HK-2 (cell line): ENCODE results near the gene C16orf54.
"Not testable (repeated sequence)": the region's sequence is repeated elsewhere in the genome, so short reads cannot be mapped to it uniquely, and the experiment has no call there.

ENCODE experiments used
- DNase-seq: peaks from one replicate; pipeline ENCODE4 v3.0.0-alpha.2; 2018; ENCODE audit not compliant: unreplicated experiment

The C16orf54 gene

DNA sequence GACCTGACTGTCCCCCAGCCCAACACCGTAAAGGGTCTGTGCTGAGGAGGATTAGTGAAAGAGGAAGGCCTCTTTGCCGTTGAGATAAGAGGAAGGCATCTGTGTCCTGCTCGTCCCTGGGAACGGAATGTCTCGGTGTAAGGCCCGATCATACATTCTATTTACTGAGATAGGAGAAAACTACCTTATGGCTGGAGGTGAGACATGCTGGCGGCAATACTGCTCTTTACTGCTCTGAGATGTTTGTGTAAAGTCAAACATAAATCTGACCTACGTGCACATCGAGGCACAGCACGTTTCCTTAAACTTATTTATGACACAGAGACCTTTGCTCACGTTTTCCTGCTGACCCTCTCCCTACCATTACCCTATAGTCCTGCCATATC is 5.2 kb downstream of the C16orf54 start:
- DNase-seq: not testable (repeated sequence)

DNA sequence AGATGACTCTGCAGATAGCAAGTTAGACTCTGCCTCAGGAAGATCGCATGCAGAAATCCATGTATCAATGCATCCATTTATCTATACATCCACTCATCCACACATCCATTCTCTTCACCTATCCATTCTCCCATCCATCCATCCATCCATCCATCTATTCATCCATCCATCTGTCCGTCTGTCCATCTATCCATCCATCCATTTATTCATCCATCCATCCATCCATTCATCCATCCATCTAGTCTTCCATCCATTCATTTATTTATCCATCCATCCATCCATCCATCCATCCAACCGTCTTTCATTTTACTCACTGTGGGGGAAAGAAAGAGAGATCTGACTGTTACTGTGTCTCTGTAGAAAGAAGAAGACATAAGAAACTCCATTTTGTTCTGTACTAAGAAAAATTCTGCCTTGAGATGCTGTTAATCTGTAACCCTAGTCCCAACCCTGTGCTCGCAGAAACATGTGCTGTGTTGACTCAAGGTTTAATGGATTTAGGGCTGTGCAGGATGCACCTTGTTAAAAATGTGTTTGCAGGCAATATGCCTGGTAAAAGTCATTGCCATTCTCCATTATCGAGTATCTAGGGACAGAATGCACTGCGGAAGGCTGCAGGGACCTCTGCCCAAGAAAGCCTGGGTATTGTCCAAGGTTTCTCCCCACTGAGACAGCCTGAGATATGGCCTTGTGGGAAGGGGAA is 5.7 kb downstream of the C16orf54 start:
- DNase-seq: not testable (repeated sequence)

DNA sequence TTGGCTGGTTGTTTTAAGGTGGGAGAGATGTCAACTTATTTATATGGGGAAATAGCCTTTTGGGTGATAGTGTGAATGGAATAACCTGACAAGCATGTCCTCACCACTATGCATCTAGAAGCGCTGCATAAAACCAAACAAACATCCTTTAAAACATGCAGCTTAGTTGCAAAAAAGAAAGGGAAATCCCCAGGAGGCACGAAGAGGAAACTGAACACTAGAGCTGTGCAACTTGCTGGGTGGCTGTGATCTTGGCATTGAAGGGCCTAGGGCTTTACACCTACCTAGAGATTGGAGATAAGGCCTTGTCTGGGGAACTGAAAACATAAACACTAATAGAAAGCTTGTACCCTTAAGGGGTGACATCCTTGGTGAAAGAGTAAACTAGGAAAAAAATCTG is 7.3 kb downstream of the C16orf54 start:
- DNase-seq: no peak

DNA sequence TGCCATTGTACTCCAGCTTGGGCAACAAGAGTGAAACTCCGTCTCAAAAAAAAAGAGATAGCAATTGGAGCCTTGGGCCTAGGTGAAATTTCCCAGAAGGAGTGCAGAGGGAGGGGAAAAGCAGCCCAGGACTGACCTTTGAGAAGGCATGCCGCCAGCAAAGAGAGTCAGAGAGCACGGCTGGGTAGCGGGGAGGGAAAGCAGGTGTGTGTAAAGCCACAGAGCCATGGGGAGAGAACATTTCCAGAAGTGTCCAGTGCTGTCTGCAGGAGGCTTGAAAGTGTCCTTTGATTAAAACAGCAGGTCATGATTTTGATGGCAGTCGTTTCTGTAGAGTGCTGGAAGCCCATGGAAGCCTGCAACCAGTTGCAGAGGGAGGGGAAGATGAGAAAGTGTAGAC is 8.1 kb downstream of the C16orf54 start:
- no peak for DNase-seq

DNA sequence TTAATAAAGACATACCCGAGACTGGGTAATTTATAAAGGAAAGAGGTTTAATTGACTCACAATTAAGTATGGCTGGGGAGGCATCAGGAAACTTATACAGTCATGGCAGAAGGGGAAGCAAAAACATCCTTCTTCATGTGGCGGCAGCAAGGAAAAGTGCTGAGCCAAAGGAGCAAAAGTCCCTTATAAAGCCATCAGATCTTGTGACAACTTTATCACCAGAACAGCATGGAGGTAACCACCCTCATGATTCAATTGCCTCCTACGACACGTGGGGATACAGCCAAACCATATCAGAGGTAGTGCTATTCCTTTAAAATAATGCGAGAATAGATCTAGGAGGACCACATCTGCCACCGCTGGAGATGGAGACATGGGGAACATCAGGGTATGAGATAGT is 9.0 kb downstream of the C16orf54 start:
- no peak for DNase-seq

DNA sequence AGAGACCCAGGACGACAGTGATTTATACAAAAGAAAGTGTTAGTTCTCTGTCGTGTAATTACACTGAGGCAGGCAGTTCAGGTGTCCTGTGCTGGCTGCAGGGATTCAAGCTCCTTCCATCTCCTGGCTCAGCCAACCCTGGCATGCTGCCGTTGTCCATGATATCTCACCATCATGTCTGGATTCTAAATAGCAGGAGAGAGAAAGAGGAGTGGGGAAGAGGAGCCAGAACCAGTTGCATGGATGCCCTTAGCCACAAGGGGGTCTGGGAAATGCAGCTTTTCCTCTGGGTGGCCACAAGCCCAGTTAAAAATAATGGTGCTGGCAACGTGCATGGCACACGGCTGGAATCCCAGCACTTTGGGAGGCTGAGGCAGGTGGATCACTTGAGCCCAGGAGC is 9.7 kb downstream of the C16orf54 start:
- no peak for DNase-seq

DNA sequence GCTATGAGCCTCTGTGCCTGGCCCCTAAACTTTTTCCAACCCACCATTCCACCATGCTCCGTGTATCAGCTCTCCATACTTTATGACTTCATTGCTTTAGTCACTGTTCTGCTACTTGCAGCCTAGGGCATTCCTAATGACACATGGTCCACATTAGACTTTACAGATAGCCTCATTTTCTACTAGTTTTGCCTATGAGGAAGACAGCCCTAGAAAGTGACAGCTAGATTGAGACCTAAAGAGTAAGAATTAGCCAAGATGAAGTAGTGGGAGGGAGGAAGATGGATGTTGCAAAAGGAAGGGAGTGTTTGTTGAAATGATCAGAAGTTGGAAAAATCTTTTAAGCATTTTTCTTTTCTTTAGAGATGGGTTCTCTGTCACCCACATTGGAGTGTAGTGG is 11.0 kb downstream of the C16orf54 start:
- no peak for DNase-seq

DNA sequence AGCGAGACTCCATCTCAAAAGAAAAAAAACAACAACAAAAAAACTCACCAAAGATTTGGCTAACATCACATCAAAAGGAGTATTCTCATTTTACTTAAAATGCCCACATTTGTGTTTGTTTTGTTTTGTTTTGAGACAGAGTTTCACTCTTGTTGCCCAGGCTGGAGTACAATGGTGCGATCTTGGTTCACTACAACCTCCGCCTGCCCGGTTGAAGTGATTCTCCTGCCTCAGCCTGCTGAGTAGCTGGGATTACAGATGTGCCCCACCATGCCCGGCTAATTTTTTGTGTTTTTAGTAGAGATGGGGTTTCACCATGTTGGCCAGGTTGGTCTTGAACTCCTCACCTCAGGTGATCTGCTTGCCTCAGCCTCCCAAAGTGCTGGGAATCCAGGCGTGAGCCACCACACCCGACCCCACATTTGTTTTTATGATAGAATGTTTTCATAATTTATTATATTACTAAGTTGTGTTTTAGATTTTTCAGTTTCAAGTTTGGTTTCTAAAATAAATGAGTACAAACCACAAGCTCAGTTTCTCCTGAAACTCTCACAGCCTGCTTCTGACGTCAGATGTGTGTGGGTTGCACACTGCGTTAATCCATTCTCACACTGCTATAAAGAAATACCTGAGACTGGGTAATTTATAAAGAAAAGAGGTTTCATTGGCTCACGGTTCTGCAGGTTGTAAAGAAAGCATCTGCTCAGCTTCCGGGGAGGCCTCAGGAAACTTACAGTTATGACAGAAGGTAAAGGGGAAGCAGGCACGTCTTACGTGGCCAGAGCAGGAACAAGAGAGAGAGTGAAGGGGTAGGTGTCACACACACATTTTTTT is 13.8 kb downstream of the C16orf54 start:
- DNase-seq: not testable (repeated sequence)

DNA sequence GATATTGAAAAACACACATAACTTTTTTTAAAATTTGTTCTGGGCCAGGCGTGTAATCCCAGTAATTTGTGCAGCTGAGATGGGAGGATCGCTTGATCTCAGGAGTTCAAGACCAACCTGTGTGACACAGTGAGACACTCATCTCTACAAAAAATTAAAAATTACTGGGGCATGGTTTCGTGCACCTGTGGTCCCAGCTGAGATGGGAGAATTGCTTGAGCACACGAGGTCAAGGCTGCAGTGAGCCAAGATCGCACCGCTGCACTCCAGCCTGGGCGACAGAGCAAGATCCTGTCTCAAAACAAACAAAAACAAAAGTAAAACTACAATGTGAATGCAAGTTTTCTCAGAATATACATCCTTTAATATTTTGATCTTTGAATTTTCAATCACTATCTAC is 15.1 kb downstream of the C16orf54 start:
- DNase-seq: no peak

DNA sequence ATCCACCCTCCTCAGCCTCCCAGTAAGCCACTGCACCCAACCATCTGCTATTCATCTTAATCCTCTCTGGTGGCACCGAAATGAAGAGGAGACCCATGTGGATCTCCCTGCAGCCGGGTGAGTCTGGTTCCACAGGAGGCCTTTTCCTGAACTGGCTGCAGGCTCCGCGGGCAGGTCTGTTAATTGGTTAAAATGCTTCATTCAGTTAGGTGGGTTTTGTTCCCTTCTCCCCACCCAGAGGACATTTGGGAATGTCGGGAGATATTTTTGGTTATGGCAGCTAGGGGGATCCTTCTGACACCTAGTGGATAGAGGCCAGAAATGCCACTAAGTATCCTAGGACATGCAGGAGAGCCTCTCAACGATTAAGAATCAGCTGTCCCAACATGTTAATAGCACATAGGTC is 16.7 kb downstream of the C16orf54 start:
- DNase-seq: peak; percentile 5

DNA sequence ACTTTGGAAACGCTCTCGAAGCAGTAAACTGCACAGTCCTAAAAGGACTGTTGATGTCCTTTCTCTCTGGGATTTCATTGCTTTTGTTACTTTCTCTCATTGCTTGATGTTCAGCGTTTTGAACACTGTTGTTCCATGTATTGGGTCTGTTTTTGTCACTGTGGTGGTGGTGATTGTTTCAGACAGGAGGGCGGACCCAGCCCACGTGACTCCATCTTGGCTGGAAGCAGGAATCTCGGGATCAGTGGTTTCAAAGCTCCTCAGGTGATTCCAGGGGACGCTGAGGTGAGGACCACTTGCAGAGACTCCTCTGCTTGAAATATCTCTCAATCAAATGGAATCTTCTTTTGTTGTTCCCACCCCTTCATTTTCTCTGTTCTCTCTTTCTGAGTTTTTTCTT is 18.3 kb downstream of the C16orf54 start:
- no peak for DNase-seq

DNA sequence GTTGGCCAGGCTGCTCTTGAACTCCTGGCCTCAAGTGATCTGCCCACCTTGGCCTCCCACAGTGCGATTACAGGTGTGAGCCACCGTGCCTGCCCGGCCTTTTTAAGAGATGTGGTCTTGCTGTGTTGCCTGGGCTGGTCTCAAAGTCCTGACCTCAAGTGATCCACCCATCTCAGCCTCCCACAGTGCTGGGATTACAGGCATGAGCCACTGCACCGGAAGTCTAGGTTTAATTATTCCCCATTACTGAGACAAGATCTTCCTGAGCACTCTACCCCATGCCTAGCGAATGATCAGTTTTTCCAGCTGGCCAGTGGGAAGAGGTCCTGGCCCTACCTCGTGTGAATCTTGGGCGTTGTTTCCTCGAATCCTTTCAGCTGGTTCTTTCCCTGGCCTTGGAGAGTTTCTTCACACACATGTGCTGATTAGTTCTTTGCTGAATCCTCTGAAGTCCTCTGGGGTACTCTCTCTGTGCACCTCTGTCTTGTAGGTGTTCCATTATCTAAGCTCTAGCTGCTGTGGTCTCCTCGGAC is 18.9 kb downstream of the C16orf54 start:
- peak; percentile 12 for DNase-seq

DNA sequence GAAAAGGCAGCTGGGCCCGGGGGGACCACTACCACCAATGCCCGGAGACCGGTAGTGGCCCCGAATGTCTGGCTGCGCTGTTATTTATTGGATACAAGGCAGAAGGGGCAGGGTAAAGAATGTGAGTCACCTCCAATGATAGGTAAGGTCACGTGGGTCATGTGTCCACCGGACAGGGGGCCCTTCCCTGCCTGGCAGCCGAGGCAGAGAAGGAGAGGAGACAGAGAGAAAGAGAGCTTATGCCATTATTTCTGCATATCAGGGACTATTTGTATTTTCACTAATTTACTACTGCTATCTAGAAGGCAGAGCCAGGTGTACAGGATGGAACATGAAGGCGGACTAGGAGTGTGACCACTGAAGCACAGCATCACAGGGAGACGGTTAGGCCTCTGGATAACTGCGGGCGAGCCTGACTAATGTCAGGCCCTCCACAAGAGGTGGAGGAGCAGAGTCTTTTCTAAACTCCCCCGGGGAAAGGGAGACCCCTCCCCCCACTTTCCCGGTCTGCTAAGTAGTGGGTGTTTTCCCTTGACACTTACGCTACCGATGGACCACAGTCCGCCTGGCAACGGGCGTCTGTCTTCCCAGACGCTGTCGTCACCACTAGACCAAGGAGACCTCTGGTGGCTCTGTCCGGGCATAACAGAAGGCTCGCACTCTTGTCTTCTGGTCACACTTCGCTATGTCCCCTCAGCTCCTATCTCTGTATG is 24.5 kb downstream of the C16orf54 start:
- peak; percentile 77 for DNase-seq

DNA sequence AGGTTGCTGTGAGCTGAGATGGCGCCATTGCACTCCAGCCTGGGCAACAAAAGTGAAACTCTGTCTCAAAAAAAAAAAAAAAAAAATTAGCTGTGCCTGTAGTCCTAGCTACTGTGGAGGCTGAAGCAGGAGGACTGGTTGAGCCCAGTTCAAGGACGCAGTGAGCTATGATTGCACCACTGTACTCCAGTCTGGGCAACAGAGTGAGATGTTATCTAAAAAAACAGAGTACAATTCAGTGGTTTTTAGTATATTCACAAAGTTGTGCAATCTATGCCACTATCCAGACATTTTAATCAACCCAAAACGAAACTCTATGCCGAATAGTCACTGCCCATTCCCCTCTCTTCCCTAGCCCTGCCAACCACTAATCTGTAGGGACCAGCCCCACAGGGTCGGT is 25.1 kb downstream of the C16orf54 start:
- no peak for DNase-seq

DNA sequence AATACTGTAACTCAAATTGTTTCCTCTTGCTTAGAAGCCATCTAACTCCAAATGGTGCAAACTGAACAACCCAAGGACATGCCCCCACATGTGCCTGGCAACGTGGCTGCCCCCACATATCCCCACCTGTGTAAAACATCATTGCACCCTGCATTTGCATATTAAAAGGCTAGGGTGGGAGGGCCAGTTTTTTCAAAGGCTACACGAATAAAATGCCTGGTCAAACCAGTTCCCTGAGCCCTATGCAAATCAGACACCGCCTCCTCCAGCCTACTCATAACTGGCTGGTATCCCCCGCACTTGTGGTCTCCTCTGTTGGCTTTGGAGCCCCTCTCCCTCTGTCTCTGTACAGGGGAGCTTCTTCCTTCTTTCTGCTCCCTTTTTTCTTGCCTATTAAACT is 26.7 kb downstream of the C16orf54 start:
- no peak for DNase-seq

DNA sequence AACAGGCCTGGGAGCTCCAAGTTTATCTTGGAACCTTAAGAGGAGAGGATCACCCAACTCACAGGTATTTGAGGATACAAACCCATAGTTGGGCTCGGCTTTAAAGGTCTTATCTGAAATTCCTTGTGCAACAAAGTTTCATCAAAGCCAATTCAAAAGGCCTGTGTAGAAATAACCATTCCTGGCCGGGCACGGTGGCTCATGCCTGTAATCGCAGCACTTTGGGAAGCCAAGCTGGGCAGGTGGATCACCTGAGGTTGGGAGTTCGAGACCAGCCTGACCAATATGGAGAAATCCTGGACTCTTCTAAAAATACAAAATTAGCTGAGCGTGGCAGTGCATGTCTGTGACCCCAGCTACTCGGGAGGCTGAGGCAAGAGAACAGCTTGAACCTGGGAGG is 28.7 kb downstream of the C16orf54 start:
- no peak for DNase-seq

DNA sequence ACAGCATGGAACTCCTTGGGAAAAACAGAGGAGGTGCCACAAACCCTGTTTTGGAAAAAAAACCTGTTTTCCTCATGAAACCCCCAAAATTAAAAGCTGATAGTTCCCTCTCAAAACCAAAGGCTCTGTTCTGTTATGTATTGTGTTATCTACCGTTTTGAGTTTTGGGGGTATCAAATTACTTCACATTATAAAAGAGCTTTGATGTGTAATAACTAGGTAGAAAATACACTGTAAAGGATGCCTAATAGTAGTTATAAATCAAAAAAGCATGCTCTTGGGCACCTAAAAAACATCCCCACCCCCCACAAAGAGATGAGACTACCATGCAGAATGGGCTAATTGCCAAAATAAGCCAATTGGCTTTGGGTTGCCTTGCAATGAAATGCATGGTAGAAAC is 30.8 kb downstream of the C16orf54 start:
- DNase-seq: no peak

DNA sequence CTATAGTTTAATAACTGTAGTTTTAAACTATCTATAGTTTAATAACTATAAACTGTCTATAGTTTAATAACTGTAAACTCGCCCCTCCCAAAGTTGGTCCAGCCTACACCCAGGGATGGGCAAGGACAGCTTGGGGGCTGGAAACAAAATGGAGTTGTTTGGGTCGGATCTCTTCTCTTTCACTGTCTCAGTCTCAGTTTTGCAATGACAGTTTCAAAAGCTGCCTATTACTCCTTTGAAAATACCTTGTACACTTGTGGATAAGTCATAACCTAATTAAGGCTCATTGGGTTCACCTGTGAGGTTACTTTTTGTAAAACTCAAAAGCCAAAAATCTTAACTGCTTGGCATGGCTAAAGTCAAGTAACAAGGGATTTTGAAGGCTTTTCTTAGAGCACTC is 31.4 kb downstream of the C16orf54 start:
- no peak for DNase-seq

DNA sequence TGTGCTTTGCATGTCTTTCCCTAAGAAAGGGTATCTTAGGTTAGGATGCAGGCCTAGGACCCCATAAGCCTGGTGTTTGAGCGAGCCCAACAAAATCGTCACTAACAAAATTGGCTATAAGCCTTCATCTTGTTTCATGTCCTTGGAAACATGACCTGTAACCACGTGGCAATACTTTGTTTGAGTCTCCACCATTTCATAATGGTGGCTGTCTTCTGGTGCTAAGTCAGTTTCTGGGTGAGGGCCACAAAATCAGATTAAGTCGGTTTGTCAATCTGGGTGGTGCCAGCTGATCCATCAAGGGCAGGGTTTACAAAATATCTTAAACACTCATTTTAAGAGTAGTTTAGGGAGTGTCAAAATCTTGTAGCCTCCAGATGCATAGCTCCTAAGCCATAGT is 33.0 kb downstream of the C16orf54 start:
- DNase-seq: no peak

DNA sequence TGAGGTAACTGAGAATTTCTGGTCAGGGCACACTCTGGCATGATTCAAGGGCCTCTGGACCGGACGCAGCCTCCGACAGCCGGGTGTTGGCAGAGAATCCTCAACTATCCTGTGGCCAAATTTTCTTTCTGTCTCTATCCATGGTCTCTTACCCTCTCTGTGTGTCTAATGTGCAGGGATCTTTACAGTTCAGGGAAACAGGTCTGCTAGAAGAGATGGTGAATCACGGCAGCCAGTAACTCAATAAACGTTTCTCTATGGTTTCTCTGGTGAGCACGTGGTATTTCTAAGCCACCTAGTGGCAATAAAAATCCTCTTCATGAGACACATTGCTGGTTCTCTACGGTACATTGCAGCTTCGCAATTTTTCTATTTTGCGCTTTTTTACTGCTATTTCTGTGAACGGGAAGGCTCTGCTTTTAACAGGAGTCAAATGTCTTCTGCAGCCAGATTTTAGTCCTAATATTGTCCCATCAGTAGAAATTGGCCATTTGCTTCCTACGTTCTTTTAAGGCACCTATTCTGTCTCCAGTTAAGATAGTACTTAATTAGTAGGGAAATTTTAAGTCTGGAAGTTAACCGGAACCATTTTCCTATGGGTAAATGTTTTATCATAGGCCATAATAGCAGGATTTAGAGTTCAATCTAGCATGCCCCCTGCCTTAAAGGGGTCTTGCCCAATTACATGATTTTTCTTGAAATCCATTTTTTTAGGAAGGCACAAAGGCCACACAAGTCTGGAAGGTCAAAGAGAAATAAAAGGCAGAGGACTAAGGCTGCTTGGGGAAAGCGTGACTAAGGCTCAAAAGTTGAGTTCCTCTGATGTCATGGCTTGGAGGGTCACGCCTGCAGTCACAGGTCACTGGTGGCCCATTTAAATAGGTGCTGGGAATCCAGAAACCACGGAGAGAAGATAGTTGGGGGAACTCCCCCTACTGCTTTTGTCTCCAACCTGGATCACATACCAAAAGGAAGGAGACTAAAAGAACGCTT is 35.3 kb downstream of the C16orf54 start:
- peak; percentile 46 for DNase-seq

DNA sequence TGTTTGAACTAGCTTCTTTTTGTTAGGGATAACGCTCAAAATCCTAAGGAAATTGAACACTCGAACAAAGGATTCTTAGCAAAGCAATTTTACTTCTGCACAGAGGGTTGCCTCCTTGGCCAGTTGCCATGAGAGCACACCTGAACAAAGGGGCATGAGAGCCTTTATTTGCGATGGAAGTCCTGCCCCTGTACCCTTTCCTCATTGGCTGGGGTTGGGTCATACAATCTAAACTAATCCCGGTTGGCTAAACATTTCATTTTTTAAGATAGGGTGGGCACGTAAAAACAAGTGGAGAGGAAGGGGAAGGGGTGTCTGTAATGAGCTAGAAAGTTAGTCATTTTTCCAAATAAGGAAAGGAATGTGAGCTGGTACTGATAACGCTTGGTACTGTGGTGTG is 36.1 kb downstream of the C16orf54 start:
- DNase-seq: not testable (repeated sequence)
